Measurements from ENCODE around the gene PXN. TPM values are rescaled to one million over a fixed set of nuclear protein-coding genes. Genes with fewer than 3 reads are reported as not detected.

PXN gene
- total and polyA plus RNA-seq, 2 of the 13 experiments (the other 11 are each of a cell fraction or from before 2014, with no cell fraction given) = 13.6 to 14.2 TPM

DNA sequence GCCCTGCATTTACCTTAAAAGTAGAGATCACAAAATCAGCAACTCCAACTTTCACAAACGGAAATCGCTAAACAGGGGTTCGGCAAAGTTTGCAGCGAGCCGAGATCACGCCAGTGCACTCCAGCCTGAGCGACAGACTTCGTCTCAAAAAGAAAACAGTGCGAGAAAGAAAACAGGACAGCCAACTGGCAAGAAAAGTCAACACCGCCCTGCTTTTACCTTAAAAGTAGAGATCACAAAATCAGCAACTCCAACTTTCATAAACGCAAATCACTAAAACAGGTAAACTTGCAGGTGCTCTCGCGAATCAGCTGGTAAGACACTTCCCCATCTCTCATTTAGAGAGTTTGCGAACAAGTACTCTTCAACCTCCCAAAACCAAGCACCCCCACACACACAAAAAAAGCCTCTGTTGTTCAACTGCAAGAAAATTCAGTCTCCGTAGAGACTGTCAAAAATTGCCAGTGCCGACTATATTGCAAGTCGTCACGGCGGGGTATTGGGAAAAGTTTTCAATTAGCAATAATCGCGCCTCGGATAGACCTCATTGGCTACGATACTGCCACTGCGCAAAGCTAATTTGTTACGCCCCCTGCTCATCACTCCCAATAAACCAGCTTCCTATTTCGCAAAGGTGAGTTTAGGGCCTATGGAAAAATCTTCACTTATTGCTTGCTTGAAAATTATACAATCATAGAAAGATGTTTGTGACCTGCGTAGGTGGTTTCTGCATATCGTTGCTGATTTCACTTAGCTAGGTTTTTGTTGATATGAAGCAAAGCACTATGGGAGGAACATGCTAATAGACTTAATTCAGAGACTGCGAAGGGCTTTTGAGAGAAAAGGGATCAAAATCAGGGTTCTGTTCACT, 27.4 kb upstream of the PXN start, which contains the start of gene RNU4-1 (continued):
- TF ChIP-seq AHDC1 (CRISPR knock-in tag; IDR thresholded peaks at IDR 0.05; ENCODE audit: borderline replicate concordance) (no peak; the same call in 1 of the 2 replicates), POLR2A (IDR thresholded peaks at IDR 0.05; ENCODE audit: insufficient read depth in 1 of 2, low read depth in 2 of 2, low read length in 2 of 2) (peak; percentile 99 to 100), THAP9 (CRISPR knock-in tag; IDR thresholded peaks at IDR 0.05; ENCODE audit: borderline replicate concordance) (no peak), RXRA (CRISPR knock-in tag; IDR thresholded peaks at IDR 0.05) (no peak; the same call in 1 of the 2 replicates), SNAPC5 (CRISPR knock-in tag; IDR thresholded peaks at IDR 0.05; ENCODE audit: borderline replicate concordance) (peak; percentile 100), SALL1 (CRISPR knock-in tag; IDR thresholded peaks at IDR 0.05) (peak; percentile 64), HHEX (CRISPR knock-in tag; IDR thresholded peaks at IDR 0.05) (no peak), ZNF253 (CRISPR knock-in tag; IDR thresholded peaks at IDR 0.05; ENCODE audit: borderline replicate concordance) (no peak), ZFP91 (CRISPR knock-in tag; IDR thresholded peaks at IDR 0.05; ENCODE audit: borderline replicate concordance) (no peak), CENPX (CRISPR knock-in tag; IDR thresholded peaks at IDR 0.05) (no peak), ZNF562 (CRISPR knock-in tag; IDR thresholded peaks at IDR 0.05; ENCODE audit: borderline replicate concordance) (peak; percentile 80; the same call in 1 of the 2 replicates), SRSF4 (IDR thresholded peaks at IDR 0.05; ENCODE audit: low read depth, low read length, poor library complexity, severe bottlenecking) (no peak), REPIN1 (CRISPR knock-in tag; IDR thresholded peaks at IDR 0.05; ENCODE audit: borderline replicate concordance, low read depth) (peak; percentile 82; the same call in 1 of the 2 replicates), ELK4 (CRISPR knock-in tag; IDR thresholded peaks at IDR 0.05; ENCODE audit: borderline replicate concordance) (peak; percentile 68), ZNF20 (CRISPR knock-in tag; IDR thresholded peaks at IDR 0.05) (no peak)

Data from HepG2 (cell line).